Suppressor macrophage (primary cell): ENCODE measurements around the gene RIC8B.

Source experiments
- DNase-seq, 4 experiments: peaks; one replicate each; pipeline ENCODE4 v3.0.0-alpha.2; 2020 to 2022

The RIC8B gene

DNA sequence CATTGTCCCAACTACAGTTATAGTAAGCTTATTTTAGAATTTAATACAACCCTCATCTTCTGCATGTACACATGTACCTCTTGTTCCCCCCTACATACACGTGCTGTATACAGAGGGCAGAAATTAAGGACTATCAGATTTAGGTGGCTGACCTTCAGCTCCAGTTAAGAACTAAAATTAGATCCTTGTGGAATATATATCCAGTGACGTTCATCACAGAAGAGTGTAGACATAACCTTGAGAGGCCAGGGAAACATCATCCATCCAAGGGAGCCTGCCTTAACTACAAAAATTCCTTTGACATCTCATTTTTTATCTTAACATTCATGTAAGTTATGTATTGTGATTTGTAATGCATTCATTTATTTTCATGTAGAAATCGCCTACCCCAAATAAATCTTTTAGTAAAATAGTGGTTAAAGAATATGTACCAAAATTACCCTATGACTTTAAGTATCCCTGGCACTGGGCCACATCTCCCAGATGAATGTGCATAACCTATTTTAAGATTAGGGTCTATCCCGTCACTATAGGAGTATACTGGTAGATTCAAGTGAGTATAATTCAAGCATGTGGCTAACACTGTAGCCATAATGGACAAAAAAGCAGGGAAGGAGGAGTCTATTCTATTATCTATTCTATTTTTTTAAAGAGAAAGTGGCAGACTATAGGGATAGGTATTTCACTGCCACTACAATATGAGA is 27.5 kb downstream of the RIC8B start:
- no peak for DNase-seq

DNA sequence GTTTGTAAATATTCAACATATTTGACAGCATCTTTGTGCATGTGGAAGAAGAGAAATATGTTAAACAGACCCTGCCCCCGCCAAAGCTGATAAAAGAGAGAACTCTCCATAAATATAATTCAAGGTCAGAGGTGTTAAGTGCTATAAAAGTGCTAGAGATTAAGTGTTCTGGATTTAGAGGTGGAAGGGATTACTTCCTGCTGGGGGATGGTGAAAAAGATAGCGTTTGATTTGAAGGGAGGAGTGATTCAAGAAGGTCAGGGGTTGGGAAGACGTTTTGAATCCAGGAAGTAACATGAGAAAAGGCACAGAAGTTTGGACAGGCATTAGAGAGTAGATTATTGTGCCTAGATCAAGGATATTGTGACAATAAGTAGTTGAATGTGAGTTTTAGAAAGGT is 30.2 kb downstream of the RIC8B start:
- DNase-seq: no peak

DNA sequence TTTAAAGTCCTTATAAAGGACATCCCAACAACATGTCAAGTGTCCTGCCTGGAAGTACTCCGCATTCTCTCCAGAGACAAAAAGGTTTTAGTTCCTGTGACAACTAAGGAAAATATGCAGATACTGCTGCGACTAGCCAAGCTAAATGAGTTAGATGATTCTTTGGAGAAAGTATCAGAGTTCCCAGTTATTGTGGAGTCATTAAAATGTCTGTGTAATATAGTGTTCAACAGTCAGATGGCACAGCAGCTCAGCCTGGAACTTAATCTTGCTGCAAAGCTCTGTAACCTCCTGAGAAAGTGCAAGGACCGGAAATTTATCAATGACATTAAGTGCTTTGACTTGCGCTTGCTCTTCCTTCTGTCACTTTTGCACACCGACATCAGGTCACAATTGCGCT is 40.2 kb downstream of the RIC8B start:
- no peak for DNase-seq

DNA sequence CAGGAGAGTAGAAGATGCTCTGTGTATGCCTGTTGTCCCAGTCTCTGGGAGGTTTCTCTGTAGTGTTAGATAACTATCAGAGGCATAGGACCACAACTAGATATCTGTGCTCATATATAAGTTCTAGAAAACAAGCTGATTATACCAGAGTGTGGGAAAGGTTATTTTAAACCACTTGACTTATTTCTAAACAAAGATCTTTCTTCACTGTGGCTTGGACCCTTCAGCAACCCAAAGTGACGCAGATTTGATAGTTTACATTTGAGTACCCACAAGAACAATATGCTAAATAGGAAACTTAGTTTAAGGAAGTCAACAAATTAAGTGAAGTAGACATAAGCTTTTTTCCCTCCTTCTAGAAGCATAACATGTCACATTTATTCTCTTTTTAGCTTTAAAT is 41.3 kb downstream of the RIC8B start:
- DNase-seq: no peak

DNA sequence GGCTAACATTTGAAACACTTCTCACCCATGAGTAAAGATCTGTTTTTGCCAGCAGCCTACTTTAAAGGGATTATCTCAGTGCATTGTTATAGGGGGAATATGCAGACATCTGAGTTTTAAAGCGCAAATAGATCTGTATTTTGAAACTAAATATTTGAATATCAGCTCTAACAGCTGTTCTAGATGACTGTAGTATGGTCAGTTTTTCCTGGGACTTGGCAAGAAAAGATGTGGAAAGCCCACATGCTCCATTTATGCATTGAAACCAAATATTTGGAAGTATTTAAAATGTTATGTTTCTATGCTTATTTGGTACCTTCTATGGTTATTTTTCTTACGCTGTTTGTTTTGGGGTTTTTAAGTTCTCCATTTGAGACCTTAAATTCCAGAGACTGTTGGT is 41.7 kb downstream of the RIC8B start:
- DNase-seq: no peak

DNA sequence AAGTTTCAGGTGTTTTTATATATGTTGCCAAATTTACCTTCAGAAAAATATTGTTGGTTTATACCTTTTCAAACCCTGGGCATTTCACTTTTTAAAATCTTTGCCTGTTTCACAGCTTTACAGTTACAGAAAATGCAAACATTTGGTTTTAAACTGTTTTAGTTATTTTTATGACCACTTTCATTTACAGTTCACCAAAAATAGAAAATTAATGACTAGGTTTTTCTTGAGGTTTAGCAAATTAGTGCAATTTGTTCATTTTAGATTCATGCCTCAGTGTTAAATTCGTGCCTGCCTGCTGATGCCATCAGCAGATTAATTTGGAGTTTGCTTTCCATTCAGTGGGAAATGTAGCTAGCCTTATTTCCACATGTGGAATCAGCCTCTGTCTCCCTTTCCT is 45.5 kb downstream of the RIC8B start:
- DNase-seq: no peak

DNA sequence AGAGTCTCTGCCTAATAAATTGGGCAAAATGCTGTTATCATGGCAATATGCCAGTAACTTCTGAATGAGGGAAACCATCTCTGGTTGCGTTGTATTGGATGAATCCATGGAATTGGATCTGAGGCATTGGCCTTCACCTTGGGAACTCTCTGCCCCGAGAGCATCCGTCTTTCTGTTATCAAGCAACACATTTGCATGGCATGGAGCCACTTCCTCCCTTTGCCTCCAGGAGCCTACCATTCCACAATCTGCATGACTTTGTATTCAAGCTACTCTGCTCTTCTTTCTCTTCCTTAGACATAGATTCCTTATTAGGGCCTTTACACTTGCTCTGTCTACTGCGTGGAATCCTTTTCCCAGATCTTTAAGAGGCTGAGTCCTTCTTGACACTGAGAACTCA is 57.2 kb downstream of the RIC8B start:
- no peak for DNase-seq

DNA sequence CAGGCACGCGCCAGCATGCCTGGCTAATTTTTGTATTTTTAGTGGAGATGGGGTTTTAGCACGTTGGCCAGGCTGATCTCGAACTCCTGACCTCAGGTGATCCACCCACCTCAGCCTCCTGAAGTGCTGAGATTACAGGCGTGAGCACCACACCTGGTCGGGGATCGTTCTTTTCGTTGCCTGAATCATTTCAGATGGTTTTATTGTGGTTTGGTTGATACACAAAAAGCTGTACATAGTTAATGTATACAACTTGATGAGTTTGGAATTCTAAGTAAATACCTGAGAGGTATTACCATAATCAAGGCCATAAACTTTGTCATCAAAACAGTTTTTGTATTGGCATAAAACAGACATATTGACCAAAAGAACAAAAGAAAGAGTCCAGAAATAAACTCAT is 63.3 kb downstream of the RIC8B start:
- no peak for DNase-seq

DNA sequence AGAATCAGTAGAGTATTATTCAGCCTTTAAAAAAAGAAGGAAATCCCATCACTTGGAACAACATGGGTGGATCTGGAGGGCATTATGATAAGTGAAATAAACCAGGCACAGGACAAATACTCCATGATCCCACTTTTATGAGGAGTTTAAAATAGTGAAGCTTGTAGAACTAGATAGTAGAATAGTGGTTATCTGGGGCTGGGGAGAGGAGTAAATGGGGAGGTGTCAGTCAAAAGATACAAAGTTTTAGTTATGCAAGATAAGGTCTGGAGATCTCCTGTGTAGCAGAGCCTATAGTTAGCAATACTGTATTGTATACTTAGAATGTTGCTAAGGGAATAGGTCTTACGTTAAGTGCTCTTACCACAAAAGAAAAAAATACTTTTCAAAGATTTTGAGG is 64.9 kb downstream of the RIC8B start:
- no peak for DNase-seq

DNA sequence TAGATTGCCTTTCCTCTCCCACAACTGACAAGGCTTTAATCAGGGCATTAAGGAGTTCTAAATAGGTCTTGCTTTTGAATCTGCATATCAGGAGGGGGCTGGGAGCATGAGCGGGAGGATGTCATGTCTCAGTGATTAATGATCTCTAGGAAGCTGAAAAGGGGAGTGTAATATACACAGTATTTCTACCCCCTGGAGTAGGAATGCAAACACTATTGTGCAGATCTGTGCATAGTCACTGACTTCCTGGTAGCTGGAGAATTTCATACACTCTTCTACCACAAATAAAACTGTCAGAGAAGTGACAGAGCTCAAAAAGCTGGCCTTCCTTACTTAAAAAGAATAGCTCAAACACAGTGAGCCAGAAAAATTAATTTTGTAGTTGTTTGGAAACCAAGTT is 65.8 kb downstream of the RIC8B start:
- no peak for DNase-seq

DNA sequence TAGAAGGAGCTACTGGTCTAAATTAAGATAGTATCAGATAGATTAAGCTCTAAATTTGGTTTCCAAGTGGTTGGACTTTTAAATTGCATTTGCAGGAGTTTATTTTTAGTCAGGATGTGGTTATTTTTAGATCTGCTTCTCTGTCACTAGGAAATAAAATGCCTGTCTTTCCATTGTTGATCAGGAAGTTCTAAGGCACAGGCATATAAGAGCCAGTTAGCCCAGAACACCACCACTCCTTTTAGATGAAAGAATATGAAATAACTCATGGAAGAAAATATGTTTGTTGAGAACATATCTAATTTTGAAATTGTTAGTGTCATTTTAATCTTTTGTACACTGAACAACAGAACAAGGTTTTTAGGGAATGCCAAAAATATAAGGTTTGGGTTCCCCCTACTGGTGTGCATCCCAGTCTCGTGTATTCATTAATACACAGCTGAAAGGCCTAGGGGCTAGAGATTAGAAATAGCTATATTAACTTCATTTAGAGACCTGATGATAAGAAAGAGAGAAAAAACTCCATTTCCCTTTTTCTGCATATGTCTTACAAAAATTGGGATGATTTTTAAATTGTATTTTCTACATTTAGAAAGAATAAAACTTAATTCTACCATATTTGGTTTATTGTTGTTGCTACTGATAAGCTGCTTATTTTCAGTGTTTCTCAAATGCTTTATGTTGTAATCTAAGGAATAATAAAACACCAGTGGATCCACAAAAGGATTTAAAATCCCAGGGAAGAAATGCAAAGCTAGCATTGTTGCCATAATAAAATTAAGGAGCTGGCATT is 67.2 kb downstream of the RIC8B start:
- DNase-seq: peak; percentile 35 to 60 (median 50)

DNA sequence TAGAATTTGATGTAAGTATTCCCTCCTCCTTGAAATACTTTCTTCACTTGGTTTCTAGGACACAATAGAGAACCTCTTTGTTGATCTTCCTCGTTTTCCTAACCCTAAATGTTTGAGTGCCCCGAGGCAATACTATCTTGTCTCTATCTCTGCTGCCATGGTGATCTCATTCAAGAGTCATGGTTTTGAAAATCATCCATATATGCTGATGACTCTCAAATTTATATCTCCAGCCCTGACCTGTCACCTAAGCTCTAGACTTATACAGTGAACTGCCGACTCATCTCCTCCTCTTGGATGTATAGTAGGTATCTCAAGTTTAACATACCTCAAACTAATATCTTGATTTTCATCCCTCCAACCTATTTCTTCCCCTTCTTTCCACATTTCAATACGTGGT is 71.4 kb downstream of the RIC8B start:
- DNase-seq: no peak

DNA sequence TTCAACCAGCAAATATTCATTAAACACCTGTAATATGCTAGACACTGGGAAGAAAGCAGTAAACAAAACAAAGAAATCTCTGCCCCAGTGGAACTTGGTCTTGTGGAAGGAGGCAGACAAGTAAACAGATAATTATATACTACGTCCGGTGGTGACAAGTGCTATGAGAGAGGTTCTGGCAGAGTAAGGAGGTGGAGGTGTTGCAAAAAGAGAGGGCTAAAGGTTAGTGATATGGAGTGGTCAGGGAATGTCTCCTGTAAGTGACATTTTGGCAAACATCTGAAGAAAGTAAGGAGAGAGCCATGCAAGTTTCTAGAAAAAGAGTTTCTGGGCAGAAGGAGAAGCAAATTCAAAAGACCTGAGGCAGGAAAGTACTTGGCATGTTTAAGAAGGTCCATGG is 73.4 kb downstream of the RIC8B start:
- DNase-seq: no peak

DNA sequence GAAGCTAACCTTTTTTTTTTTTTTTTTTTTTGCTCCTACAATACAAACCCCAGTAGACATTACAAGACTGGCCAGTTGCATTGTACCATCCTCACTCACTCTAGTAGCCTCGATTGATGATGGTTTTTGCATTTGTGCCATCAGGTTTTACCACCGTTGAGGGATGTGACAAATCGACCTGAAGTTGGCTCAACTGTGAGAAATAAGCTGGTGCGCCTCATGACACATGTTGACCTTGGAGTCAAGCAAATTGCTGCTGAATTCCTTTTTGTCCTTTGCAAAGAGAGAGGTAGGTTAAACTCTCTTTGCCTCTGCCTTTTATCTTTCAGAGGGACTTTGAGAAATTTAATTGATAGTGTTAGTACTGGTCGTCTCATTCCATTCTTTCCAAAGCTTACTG is 76.8 kb downstream of the RIC8B start:
- DNase-seq: no peak

DNA sequence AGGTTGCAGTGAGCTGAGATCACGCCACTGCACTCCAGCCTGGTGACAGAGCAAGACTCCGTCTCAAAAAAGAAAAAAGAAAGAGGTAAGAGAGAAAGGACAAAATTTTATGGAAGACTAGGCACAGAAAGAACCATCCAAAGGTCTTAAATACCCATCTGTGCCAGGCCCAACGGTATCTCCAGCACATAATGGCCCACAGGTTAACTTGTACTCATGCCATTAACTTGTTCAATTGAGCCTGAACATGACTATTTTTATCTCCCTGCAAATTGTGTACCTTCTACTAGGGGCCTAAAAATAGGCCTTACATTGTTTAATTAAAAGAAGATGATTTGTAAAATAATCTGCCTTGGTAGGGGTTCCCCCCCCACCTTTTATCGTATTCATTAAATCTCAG is 80.2 kb downstream of the RIC8B start:
- DNase-seq: no peak

DNA sequence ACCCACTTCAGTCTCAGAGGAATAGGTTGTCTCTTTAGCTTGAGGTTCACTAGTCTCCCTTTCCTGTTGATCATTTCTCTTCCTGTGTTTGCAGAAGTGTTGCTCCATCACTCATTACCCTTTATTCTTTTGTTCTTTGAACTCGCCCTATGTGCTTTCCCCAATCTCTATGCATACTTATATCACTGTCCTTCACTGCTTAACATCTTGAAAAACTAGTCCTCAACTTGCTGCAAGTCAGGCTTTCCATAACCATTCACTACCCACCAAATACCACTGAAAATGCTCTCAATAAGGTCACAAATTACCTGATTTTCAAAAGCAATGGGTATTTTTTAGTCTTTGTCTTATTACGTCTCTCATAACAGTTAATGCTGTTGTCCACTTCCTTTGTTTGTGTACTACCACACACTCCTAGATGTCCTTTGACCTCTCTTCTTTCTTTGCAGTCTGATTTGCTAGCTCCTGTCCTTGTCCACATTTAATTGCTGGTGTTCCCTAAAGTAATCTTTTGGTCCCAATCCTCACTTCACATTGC is 80.8 kb downstream of the RIC8B start:
- no peak for DNase-seq

DNA sequence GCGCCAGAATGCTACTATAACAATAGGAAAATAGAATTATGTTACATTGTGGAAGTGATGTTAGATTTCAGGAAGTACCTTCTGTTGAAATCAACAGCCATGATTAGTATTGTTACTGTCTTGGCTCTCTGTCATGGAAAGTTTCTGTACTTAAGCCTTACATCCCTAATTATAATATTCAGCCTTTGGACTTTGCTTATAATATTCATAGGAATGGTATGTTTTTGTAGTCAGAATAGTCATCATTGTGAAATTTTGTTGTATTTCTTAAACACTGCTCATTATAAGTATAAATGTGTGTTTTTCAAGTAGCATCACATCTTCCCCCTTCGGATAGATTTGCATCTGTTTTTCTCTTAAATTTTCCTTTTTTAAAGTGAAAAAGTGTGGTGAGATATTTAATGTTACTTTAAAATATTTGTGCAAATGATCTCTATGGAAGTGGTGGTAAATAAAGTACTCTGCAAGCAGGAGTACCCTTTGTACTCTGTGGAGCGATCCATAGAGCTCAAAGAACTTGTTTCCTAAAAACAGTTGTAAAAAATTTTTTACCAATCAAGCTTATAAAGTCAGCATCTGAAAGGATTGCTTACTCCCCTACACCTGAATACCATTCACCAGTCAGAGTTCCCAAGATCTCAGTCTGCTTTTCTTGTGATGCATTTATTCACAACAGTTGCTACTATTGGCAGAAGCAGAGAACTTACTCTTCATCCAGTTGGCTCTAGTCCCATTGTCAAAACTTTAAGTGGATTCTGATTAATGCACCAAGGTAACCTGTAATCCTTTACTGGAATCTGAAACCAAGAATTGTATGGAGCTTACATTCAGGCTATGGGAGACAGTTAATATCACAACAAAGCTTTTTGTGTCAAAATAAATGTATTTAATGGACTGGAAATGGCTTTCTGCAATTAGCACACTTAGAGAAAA is 87.8 kb downstream of the RIC8B start:
- DNase-seq: peak in 2 of 4 experiments; percentile 37 to 49

DNA sequence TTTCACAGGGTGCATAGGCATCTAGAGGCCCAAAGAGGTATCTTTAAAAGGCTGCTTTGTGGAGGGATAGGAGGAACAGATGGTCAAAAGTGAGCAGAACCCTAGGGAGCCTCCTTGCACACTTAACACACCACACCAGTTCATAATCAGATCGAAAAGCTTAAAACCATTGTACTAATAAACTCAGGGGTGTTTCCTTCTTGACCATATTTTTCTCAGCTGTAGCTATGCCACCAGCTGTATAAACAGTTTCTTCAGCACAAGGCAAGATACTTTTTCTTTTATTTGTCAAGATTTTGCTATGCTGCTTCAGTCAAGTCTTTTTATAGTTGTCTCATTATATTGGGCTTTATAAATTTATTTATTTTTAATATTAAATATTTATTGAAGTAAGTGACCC is 88.7 kb downstream of the RIC8B start:
- DNase-seq: no peak

DNA sequence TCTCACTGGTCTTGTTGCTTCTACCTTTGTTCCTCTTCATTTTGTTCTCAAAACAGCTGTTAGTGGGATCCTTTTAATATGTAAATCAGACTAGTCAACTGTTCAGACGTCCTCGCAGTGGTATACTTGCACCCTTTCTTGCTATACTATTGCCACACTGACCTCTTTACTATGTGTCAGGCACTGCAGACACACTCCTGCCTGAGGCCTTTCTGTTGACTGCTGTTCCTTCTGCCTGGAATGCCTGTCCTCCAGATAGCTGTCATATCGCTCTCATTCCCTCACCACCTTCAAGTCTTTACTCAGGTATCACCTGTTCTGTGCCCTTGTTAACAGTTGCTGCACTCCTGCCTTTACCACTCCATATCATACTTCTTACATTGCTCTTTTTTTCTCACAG is 91.2 kb downstream of the RIC8B start:
- no peak for DNase-seq

DNA sequence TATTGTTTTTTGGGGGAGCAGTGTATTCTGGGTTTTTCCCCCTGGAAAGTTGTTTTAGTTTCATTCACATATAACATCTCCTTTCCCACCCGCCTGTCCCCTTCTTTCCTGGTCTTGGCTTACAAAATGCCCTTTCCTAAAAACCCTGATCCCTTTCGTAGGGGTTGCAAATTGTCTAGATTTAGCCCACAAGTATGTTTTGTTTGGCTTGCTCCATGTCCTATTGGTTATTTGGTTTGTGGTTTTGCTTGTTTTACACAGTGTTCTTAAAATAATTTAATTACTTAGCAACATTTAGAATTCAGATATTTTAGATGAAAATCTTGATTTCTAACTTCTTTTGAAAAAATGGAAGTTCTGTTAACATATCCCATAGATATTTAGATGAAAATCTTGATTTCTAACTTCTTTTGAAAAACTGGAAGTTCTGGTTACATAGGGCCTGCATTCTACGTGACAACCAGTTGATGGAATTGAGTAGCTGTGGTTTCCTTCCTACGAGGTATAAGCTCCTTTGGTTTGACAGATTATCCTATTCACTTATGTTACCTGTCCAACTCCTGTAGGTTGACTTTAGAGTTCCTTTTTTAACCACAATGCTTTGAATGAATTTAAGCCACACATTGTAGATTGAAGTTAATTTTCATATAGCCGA is 92.1 kb downstream of the RIC8B start:
- DNase-seq: no peak

DNA sequence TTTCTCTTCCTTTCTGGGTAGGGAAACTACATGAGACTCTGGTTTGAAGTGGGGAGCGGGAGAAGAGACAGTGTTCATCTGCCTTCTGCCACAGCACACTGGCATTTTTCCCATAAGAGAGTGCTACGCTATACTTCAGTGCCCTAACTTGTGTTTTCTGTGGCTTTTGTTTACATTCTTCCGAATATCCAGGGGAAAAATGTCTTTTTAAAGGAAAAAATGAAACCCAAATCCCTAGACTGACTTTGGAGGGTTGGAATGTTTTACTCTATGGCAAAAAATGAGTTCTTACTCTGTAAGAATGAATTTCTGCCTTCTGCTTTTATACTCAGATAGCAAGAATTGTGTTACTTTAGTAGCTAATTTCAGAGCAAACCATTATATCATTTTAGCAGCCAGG is 93.2 kb downstream of the RIC8B start:
- no peak for DNase-seq

DNA sequence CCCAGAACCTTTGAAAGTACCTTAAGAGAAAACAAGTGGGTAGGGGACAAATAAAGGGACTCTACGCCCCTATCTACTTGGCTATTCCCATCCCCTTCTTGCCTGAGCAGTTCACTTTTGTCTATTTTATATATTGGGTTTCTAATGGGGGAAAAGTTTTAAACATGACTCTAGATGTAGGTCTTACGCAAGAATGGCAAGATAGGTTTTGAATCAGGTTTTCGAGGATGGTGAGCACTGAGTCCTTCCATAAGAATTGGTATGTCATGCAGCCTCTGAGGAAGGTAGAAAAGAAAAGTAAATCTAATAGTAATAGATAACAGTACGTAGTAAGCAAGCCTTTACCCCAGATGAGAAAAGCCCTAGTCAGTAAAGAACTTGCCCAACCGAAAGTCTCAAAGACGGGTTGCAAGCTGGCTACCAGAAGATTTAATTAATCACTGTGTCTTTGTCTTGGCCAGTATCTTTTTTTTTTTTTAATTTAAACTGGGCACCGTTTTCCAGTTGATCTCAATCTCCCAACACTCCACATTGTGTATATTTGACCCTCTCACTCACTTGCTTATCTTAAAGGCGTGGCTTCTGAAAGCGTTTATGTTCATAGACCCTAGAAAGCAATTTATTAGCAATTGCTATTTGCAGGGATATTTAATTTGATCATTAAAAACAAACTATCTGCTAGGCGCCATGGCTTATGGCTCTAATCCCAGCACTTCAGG is 94.7 kb downstream of the RIC8B start:
- no peak for DNase-seq
